Adrenal gland (tissue), 12 donors: ENCODE measurements around the gene AGBL3. TPM values are rescaled to one million over a fixed set of nuclear protein-coding genes. Genes with fewer than 3 reads are reported as not detected.
"Not testable (repeated sequence)": the region's sequence is repeated elsewhere in the genome, so short reads cannot be mapped to it uniquely, and the experiment has no call there.

Experiments used
- DNase-seq, 7 donors: peaks; one replicate each; pipeline ENCODE4 v3.0.0-alpha.2; 2019 to 2020
- H3K27ac ChIP-seq, 5 donors: fragments of 200-600 bp; sonication (generic) in 4 of 5; 1 replicate in 3 of 5; 2 replicates in 2 of 5; pipeline versions ENCODE4 v1.5.1 to v1.8.0; 2016 to 2020; ENCODE audit warnings: mild to moderate bottlenecking in 1 of 5
- H3K27me3 ChIP-seq: fragments of 200-600 bp; 2 replicates; pipeline ENCODE4 v1.8.0; 2021
- H3K36me3 ChIP-seq, 2 donors: fragments of 200-600 bp; replicated peaks in 1 of 2; 1 replicate in 1 of 2; 2 replicates in 1 of 2; pipeline versions ENCODE4 v1.5.1 to v1.8.0; 2018 to 2022
- H3K4me1 ChIP-seq, 2 donors: fragments of 200-600 bp; replicated peaks in 1 of 2; 1 replicate in 1 of 2; 2 replicates in 1 of 2; pipeline versions ENCODE4 v1.5.1 to v1.8.0; 2018 to 2021
- H3K4me3 ChIP-seq, 4 donors: fragments of 200-600 bp; sonication (generic) in 3 of 4; one replicate each; pipeline ENCODE4 v1.5.1; 2016 to 2018
- H3K9me3 ChIP-seq, 3 donors: fragments of 200-600 bp; sonication (generic) in 1 of 3; replicated peaks in 1 of 3; 1 replicate in 2 of 3; 2 replicates in 1 of 3; pipeline versions ENCODE4 v1.5.1 to v1.8.0; 2016 to 2021
- CTCF ChIP-seq, 6 experiments: fragments of 450-650 bp in 4 of 6; fragments of 200-600 bp in 2 of 6; sonication (generic) in 1 of 6; IDR thresholded peaks; 1 replicate in 5 of 6; 2 replicates in 1 of 6; pipeline versions ENCODE4 v1.5.1 to v1.8.0; 2016 to 2021; ENCODE audit warnings: antibody characterized with exemption in 6 of 6, mild to moderate bottlenecking in 2 of 6, moderate library complexity in 1 of 6
- POLR2A ChIP-seq, 2 donors: fragments of 450-650 bp; IDR thresholded peaks; one replicate each; pipeline ENCODE4 v1.6.1; 2017; ENCODE audit warnings: antibody characterized with exemption in 2 of 2, mild to moderate bottlenecking in 2 of 2, moderate library complexity in 1 of 2
- WGBS, 4 donors: extraction: QIAGEN DNeasy Blood & Tissue Kit in 2 of 4; methylation state at CpG; one replicate each; pipeline versions ENCODE4 v1.1.5 to v1.1.7; 2013 to 2017; 5-methylcytosine and 5-hydroxymethylcytosine counted together
- intact Hi-C, 2 donors: fragments of 100-400 bp; cut with DNase I; formaldehyde crosslinking; loops; one replicate each; pipeline versions ENCODE4 v1.14.1 to v1.15.0; 2022 to 2023
- polyA plus RNA-seq, 3 donors: library from polyadenylated mRNA; stranded (reverse); fragments of 200-250 nt in 2 of 3; fragments of 350-450 nt in 1 of 3; fragmentation: Illumina TruSeq in 1 of 3; extraction: RNeasy Lipid Tissue Mini Kit (QIAGEN cat#74804) in 1 of 3; gene quantifications; one replicate each; pipeline ENCODE4 v1.2.3, GENCODE V29; 2013 to 2014
- total RNA-seq, 9 donors: library from RNA; depleted of rRNA in 4 of 9; stranded (reverse); fragments of >200 nt in 4 of 9; fragments of 120-200 nt in 1 of 9; fragmentation: NEBNext Ultra II Directional in 1 of 9; extraction: Animal tissue kit (Norgen Biotek cat#: 25700) in 1 of 9; gene quantifications; one replicate each; pipeline versions ENCODE4 v1.1.0 to v1.2.4, GENCODE V29; 2013 to 2023
- donor health status: healthy with polysubstance abuse.
- donor health status: Bipolar disorder and iron deficiency.
- donor health status: DM: yes; HTN: yes; CAD: no.
- donor health status: DM: no; HTN: no; CAD: no.
- donor health status: DM: no; HTN: no; CAD: no.
- donor health status: DM: yes; HTN: yes; CAD: no.

AGBL3 gene
- total and polyA plus RNA-seq, 12 donors, result 0.28 to 7.3 (median 1.9) TPM

- no peaks in the 10 kb centered on the region for H3K9me3 ChIP-seq
- 90 to 93% (median 92%) methylated on average over 1 to 2 of the region's 2 CpGs; no CpG with 5 or more reads in 1 of the 4 donors for WGBS, 4 donors
- no peak for TF ChIP-seq POLR2A (IDR thresholded peaks at IDR 0.05)
- TF ChIP-seq CTCF (IDR thresholded peaks at IDR 0.05), result no peak
- intact Hi-C loops, result no loop called here
- DNase-seq, result no peak
- H3K27me3 ChIP-seq, result no peaks in the 10 kb centered on the region
- no peak overlapping the region for H3K4me3 ChIP-seq
- no peak overlapping the region for H3K27ac ChIP-seq
- H3K4me1 ChIP-seq, result no peaks in the 10 kb centered on the region
- no peaks in the 10 kb centered on the region for H3K36me3 ChIP-seq
Observed at GRCh38 chr7:135023622-135024021, 37.3 kb downstream of the AGBL3 start.

- no peak for DNase-seq
- Histone ChIP-seq H3K36me3 (no peaks in the 10 kb centered on the region), H3K27me3 (no peaks in the 10 kb centered on the region), H3K4me1 (no peaks in the 10 kb centered on the region), H3K27ac (no peak overlapping the region), H3K9me3 (no peaks in the 10 kb centered on the region), H3K4me3 (no peak overlapping the region)
- WGBS, 4 donors, result 78 to 88% (median 84%) methylated on average over 2 of the region's 2 CpGs
- intact Hi-C loops, result no loop called here
- TF ChIP-seq CTCF (IDR thresholded peaks at IDR 0.05), result no peak
- no peak for TF ChIP-seq POLR2A (IDR thresholded peaks at IDR 0.05)
Observed at GRCh38 chr7:135035252-135035651, 48.9 kb downstream of the AGBL3 start.

- 91 to 97% (median 94%) methylated on average over 6 to 12 of the region's 12 CpGs for WGBS, 4 donors
- H3K4me1 ChIP-seq, H3K27ac ChIP-seq, H3K36me3 ChIP-seq, H3K27me3 ChIP-seq, DNase-seq, H3K4me3 ChIP-seq, intact Hi-C loops, H3K9me3 ChIP-seq: not testable (repeated sequence)
Observed at GRCh38 chr7:135067017-135067416, 80.7 kb downstream of the AGBL3 start.

- TF ChIP-seq POLR2A (IDR thresholded peaks at IDR 0.05), result no peak
- no peak for TF ChIP-seq CTCF (IDR thresholded peaks at IDR 0.05)
- no peaks in the 10 kb centered on the region for H3K4me1 ChIP-seq
- intact Hi-C loops, result no loop called here
- H3K4me3 ChIP-seq, result no peak overlapping the region
- H3K9me3 ChIP-seq, result no peaks in the 10 kb centered on the region
- H3K27me3 ChIP-seq, result no peaks in the 10 kb centered on the region
- H3K27ac ChIP-seq, result no peak overlapping the region
- 92 to 98% (median 97%) methylated on average over 1 of the region's 1 CpG for WGBS, 4 donors
- no peak for DNase-seq
- no peaks in the 10 kb centered on the region for H3K36me3 ChIP-seq
Observed at GRCh38 chr7:135074096-135074495, 87.8 kb downstream of the AGBL3 start.

DNA sequence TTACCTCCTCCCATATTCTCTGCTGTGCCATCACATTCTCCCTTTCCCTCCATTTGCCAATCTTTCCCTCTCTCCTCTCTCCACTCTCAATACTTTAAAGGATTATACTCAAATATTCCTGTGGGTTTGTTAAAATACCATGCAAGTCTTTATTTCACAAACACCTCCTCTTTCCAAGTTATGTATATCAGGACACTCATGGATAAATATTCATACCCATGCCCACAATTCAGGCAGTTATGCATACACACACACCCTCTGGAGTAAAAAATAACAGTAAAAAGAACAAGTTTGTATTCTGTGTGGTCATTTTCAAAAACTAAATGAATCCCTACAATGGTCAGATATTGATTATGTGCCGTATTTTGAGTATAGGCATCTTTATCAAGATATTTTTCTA, 88.2 kb downstream of the AGBL3 start:
- TF ChIP-seq CTCF (IDR thresholded peaks at IDR 0.05) (no peak), POLR2A (IDR thresholded peaks at IDR 0.05) (no peak)
- no peak overlapping the region for H3K4me3 ChIP-seq
- H3K27ac ChIP-seq, result no peak overlapping the region
- H3K27me3 ChIP-seq, result no peaks in the 10 kb centered on the region
- no peaks in the 10 kb centered on the region for H3K4me1 ChIP-seq
- H3K9me3 ChIP-seq, result no peaks in the 10 kb centered on the region
- no peaks in the 10 kb centered on the region for H3K36me3 ChIP-seq
- WGBS, 4 donors, result 0 to 96% (median 51%) methylated on average over 1 of the region's 1 CpG
- no peak for DNase-seq
- intact Hi-C loops, result no loop called here
